Neural cell (in vitro differentiated cells): Measurements from ENCODE around the gene ARSJ.

Experiments used
- EP300 ChIP-seq: fragments of 450-650 bp; conservative IDR thresholded peaks from 2 replicates; pipeline ENCODE4 v1.6.1; 2014; ENCODE audit warnings: antibody characterized with exemption, mild to moderate bottlenecking, moderate library complexity; ENCODE audit not compliant: poor library complexity, severe bottlenecking
- EZH2 ChIP-seq: fragments of 200-600, 300-800 bp; shearing (Covaris generic), sonication (generic); IDR thresholded peaks from 2 replicates; pipeline ENCODE4 v1.6.1; 2014; ENCODE audit warnings: antibody characterized with exemption, low read length, borderline replicate concordance, mild to moderate bottlenecking; ENCODE audit not compliant: insufficient read depth, poor library complexity, severe bottlenecking
- MXI1 ChIP-seq: fragments of 450-650 bp; conservative IDR thresholded peaks from 2 replicates; pipeline ENCODE4 v1.6.1; 2014; ENCODE audit warnings: antibody characterized with exemption, mild to moderate bottlenecking; ENCODE audit not compliant: poor library complexity, severe bottlenecking
- POLR2AphosphoS5 ChIP-seq: IDR thresholded peaks from 2 replicates; pipeline ENCODE4 v1.6.1; 2012
- SMC3 ChIP-seq: fragments of 450-650 bp; conservative IDR thresholded peaks from 2 replicates; pipeline ENCODE4 v1.6.1; 2014; ENCODE audit warnings: antibody characterized with exemption, mild to moderate bottlenecking, moderate library complexity; ENCODE audit not compliant: poor library complexity
- TAF1 ChIP-seq: IDR thresholded peaks from 2 replicates; pipeline ENCODE4 v1.6.1; 2012; ENCODE audit warnings: low read depth
- TF ChIP-seq, protein P1 (sequence below): fragments of 450-650 bp; IDR thresholded peaks from 2 replicates; pipeline ENCODE4 v1.5.1; 2014; ENCODE audit warnings: antibody characterized with exemption, mild to moderate bottlenecking, moderate library complexity; ENCODE audit not compliant: poor library complexity, severe bottlenecking
- TF ChIP-seq, protein P2 (sequence below): IDR thresholded peaks from 2 replicates; pipeline ENCODE4 v1.6.1; 2012; ENCODE audit warnings: borderline replicate concordance

DNA sequence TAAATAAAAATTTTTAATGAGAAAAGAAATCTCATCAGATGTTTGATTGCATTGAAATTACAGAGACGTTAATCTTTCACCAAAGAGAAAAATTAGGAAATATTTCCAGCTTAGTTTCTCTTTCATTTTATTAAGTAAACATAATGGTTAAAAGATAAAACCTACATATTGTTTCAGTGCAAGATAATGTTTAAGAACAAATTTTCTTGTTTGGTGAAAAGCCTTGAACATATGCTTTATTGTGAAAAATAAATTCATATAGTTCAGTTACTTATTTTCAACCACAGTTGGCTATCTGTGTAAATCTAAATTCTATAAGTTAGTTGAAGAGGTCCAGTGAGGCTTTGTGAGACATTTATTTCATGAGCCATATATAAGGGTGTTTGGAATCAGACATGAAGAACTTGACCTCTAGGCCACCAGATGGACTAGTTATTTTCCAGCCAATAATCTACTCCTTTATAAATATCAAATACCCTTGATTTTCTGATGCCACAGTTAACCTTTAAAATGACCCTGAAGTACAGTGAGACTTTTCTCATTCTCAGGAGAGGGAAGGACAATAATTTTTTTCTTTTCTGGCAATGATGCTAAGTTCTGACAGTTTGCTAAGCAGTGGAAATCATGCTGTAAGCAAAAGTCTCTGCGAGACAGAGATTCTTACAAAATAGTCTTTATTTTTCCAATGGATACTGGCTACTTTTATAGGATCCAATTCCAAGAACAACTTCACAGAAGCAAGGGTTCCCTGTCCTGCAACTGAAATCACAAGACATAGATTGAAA, 2.5 kb downstream of the ARSJ start:
- TF ChIP-seq, protein P1, sequence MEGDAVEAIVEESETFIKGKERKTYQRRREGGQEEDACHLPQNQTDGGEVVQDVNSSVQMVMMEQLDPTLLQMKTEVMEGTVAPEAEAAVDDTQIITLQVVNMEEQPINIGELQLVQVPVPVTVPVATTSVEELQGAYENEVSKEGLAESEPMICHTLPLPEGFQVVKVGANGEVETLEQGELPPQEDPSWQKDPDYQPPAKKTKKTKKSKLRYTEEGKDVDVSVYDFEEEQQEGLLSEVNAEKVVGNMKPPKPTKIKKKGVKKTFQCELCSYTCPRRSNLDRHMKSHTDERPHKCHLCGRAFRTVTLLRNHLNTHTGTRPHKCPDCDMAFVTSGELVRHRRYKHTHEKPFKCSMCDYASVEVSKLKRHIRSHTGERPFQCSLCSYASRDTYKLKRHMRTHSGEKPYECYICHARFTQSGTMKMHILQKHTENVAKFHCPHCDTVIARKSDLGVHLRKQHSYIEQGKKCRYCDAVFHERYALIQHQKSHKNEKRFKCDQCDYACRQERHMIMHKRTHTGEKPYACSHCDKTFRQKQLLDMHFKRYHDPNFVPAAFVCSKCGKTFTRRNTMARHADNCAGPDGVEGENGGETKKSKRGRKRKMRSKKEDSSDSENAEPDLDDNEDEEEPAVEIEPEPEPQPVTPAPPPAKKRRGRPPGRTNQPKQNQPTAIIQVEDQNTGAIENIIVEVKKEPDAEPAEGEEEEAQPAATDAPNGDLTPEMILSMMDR: no peak
- no peak for TF ChIP-seq TAF1
- no peak for TF ChIP-seq EZH2
- TF ChIP-seq, protein P2, sequence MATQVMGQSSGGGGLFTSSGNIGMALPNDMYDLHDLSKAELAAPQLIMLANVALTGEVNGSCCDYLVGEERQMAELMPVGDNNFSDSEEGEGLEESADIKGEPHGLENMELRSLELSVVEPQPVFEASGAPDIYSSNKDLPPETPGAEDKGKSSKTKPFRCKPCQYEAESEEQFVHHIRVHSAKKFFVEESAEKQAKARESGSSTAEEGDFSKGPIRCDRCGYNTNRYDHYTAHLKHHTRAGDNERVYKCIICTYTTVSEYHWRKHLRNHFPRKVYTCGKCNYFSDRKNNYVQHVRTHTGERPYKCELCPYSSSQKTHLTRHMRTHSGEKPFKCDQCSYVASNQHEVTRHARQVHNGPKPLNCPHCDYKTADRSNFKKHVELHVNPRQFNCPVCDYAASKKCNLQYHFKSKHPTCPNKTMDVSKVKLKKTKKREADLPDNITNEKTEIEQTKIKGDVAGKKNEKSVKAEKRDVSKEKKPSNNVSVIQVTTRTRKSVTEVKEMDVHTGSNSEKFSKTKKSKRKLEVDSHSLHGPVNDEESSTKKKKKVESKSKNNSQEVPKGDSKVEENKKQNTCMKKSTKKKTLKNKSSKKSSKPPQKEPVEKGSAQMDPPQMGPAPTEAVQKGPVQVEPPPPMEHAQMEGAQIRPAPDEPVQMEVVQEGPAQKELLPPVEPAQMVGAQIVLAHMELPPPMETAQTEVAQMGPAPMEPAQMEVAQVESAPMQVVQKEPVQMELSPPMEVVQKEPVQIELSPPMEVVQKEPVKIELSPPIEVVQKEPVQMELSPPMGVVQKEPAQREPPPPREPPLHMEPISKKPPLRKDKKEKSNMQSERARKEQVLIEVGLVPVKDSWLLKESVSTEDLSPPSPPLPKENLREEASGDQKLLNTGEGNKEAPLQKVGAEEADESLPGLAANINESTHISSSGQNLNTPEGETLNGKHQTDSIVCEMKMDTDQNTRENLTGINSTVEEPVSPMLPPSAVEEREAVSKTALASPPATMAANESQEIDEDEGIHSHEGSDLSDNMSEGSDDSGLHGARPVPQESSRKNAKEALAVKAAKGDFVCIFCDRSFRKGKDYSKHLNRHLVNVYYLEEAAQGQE: no peak
- TF ChIP-seq EP300: no peak
- TF ChIP-seq MXI1: no peak
- TF ChIP-seq POLR2AphosphoS5: no peak
- no peak for TF ChIP-seq SMC3
